AG08396 (cell line): Measurements from ENCODE around the gene MYO5A.
"Not testable (repeated sequence)": the region's sequence is repeated elsewhere in the genome, so short reads cannot be mapped to it uniquely, and the experiment has no call there.

Source experiments
- DNase-seq: peaks from one replicate; pipeline ENCODE4 v3.0.0; 2012; ENCODE audit warnings: low spot score, mixed read lengths

The MYO5A gene

GRCh38 chr15:52528564-52529340 lies at the start of gene MYO5A:
TSS of gene MYO5A (minus strand) at chr15:52528880. CDS start at chr15:52528806, 74 bp downstream.
- peak; percentile 90 for DNase-seq

- DNase-seq = no peak
Measured at GRCh38 chr15:52576692-52577091, 48.0 kb upstream of the MYO5A start.

- DNase-seq = not testable (repeated sequence)
Measured at GRCh38 chr15:52575573-52575972, 46.9 kb upstream of the MYO5A start.

- DNase-seq = no peak
Measured at GRCh38 chr15:52575072-52575471, 46.4 kb upstream of the MYO5A start.

- DNase-seq = not testable (repeated sequence)
Measured at GRCh38 chr15:52574623-52575022, 45.9 kb upstream of the MYO5A start.

GRCh38 chr15:52568601-52569585 lies 40.2 kb upstream of the MYO5A start, which contains the start of gene ARPP19:
TSS of gene ARPP19 (minus strand) at chr15:52569030. CDS start at chr15:52568892, 138 bp downstream.
- DNase-seq = peak; percentile 91

- peak; percentile 17 for DNase-seq
Measured at GRCh38 chr15:52567871-52568600, 39.4 kb upstream of the MYO5A start.

GRCh38 chr15:52566889-52567288 lies 38.2 kb upstream of the MYO5A start:
- DNase-seq = no peak

GRCh38 chr15:52565417-52566358 lies 37.0 kb upstream of the MYO5A start:
- not testable (repeated sequence) for DNase-seq

GRCh38 chr15:52563501-52564060 lies 34.9 kb upstream of the MYO5A start:
- DNase-seq = no peak

GRCh38 chr15:52559575-52559974 lies 30.9 kb upstream of the MYO5A start:
- DNase-seq = peak; percentile 18

GRCh38 chr15:52559022-52559421 lies 30.3 kb upstream of the MYO5A start:
- no peak for DNase-seq

GRCh38 chr15:52558196-52558595 lies 29.5 kb upstream of the MYO5A start:
- DNase-seq = peak; percentile 19

GRCh38 chr15:52557274-52557641 lies 28.6 kb upstream of the MYO5A start:
- no peak for DNase-seq

- no peak for DNase-seq
Measured at GRCh38 chr15:52556524-52557273, 28.0 kb upstream of the MYO5A start.

- no peak for DNase-seq
Measured at GRCh38 chr15:52552303-52552702, 23.6 kb upstream of the MYO5A start.

GRCh38 chr15:52551762-52552161 lies 23.1 kb upstream of the MYO5A start:
- DNase-seq = no peak

- DNase-seq = not testable (repeated sequence)
Measured at GRCh38 chr15:52551186-52551585, 22.5 kb upstream of the MYO5A start.

- no peak for DNase-seq
Measured at GRCh38 chr15:52546031-52546751, 17.5 kb upstream of the MYO5A start.
